SW480 (cell line): ENCODE results near the gene DHRS4L2.

Experiments
- DNase-seq: peaks from one replicate; pipeline ENCODE4 v3.0.0-alpha.2; 2016; ENCODE audit warnings: low spot score

The DHRS4L2 gene

GRCh38 chr14:24054324-24054641 lies 65.6 kb downstream of the DHRS4L2 start:
- DNase-seq: no peak

DNA sequence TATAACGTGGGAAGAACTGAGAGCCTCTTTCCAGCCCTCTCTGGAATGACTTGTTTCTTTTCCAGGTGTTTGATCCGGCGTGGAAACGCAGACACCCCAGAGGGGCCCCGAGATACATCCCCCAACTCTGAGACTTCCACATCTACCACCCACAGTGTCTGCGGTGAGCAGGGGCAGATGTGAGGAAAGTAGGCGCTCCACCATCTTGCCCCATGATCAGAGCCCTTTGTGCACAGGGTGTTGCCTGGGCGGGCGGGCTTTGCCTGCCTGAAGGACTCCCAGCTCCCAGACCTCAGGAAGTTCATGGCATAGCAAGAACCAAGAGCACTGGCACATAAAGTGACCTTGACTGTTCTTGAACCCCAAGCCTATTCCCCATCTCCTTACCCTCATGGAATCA lies 65.9 kb downstream of the DHRS4L2 start:
- DNase-seq: no peak
